ENCODE results near the gene ITLN1.
"Not testable (repeated sequence)": the region's sequence is repeated elsewhere in the genome, so short reads cannot be mapped to it uniquely, and the experiment has no call there.

The ITLN1 gene

DNA sequence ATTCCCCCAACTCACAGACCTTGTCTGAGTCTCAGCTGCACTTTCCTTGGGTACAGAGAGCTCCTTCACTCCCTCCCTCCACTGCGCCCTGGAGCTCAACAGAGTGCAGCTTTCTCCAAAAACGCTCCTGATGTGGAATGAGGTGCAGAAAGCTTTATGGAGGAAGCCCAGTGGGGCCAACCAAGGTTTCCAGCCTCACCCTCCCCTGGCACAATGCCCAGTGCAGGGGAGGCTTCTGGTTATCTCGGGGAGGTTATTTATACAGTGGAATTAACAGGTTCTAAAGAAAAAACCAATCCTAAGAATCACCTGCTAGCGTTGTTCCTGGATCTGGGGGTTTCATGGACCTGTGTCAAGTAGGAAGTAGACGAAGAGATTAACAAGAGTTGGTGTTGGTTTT, at the start of gene ITLN1:
ITLN1 (minus strand) TSS at position 139 of the 400 bp plus-strand sequence. CDS start 303 bp downstream, outside the sequence.
- DNase-seq (ENCODE audit: low read depth in 2 of 2) = no peak

DNA sequence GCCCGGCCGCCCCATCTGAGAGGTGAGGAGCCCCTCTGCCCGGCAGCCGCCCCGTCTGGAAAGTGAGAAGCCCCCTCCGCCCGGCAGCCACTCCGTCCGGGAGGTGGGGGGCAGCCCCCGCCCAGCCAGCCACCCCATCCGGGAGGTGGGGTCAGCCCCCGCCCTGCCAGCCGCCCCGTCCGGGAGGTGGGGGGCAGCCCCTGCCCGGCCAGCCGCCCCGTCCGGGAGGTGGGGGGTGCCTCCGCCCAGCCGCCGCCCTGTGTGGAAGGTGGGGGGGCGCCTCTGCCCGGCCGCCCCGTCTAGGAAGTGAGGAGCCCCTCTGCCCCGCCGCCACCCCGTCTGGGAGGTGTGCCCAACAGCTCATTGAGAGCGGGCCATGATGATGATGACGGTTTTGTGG, 48.3 kb upstream of the ITLN1 start:
- not testable (repeated sequence) for DNase-seq (ENCODE audit: low read depth in 2 of 2)

DNA sequence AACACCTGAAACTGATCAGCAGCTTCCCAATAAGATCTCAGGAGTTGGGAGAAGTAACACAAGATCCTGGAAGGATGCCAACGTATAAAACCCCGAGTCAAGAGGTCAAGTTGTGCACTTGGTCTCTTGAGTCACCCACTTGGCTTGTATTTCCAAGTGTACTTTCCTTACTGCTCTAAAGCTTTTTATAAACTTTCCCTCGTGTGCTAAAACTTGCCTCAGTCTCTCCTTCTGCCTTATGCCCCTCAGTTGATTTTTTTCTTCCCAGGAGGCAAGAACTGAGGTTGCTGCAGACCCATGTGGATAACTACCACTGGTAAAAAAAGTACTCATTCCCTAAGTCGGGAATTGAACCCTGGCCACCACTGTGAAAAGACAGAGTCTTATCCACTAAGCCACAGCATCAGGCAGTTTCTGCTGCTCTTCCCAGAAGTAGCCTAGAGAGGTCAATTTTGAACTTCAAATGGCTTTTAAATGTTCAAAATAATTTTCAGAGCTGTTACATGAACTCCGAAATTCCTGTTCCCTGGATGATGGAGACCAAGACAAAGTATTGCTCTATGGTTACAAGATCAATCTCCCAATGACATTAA, 40.8 kb upstream of the ITLN1 start:
- DNase-seq (ENCODE audit: low read depth in 2 of 2) = no peak

DNA sequence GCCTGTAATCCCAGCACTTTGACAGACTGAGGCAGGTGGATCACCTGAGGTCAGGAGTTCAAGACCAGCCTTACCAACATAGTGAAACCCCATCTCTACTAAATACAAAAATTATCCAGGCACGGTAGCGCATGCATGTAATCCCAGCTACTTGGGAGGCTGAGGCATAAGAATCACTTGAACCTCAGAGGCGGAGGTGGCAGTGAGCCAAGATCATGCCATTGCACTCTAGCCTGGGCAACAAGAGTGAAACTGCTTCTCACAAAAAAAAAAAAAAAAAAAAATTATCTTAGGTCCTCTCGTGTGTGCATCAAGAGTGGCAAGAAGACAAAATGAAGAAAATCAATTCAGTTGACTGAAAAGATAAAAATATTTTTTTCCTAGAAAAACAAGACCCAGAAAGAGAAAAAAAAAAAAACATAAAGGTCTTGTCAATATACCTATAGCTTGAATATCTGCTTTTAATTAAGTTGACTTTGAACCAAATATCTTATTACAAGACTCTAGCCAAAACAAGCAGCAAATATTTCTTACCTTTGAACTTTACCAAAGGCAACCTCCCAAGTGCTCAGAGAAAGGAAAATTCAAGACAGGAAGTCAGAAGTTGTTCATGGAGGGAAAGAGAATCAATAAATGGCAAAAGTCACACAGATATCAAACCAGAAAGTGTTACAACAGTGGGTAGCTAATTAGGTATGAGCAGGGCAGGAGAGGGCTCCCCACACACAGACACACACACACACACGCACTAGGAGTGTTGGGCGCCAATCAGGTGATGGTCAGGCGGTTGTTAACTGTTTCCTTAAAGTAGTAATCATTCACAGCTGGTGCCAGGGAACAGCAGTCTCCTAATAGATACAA, 40.0 kb upstream of the ITLN1 start:
- DNase-seq (ENCODE audit: low read depth in 2 of 2) = no peak

DNA sequence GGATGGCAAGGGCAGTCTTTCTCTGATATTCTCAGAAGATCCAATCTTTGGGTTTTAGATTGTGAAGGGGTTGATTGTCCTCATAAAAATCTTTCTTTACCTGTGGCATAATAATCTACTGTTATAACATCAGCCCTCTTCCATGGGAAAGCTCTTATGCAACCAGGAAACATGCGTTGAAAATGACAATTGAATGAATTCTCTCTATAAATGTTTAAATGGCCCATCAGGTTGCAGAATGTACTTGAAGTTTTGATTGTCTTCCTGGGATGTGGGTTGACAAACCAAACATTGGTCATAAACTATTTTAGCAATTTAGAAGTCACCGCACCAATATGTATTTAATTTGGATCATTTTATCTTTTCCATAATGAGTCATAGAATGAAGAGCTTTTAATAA, 31.7 kb upstream of the ITLN1 start:
- no peak for DNase-seq (ENCODE audit: low read depth in 2 of 2)

- DNase-seq (ENCODE audit: low read depth in 2 of 2) = not testable (repeated sequence)
Measured at GRCh38 chr1:160913229-160913628, 28.2 kb upstream of the ITLN1 start.

DNA sequence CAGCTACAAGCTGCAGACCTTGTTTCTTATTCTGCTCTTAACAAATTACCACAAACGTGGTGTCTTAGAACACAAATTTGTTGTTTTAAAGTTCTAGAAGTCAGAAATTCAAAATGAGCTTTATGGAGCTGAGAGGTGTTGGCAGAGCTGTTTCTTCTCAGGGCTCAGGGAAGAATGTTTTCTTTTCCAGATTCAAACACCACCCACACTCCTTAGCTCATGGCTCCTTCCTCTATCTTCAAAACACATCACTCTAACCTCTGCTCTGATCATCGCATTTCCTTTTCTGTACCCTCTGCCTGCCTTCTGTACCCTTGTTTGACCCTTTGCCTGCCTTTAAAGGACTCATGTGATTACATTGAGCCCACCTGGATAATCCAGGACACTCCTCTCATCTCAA, 26.9 kb upstream of the ITLN1 start:
- DNase-seq (ENCODE audit: low read depth in 2 of 2) = no peak

DNA sequence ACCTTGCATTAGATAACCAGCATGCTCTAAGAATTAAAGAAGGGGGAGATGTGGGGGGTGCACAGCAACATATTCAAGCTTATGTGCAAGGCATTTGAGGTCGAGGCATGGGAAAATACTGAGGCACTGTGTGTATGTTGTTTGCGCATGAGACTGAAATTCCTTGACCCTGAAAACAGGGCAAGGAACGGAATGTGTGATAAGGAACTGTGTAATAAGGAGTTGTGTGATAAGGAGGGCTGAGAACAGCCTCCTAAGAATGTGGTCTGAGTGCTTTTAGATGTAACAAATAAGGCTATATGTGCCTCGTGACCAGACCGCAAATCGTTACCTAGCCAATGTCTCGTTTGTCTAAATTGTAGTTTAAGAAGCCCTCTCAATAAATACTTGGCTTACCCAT, 26.5 kb upstream of the ITLN1 start:
- DNase-seq (ENCODE audit: low read depth in 2 of 2) = no peak

DNA sequence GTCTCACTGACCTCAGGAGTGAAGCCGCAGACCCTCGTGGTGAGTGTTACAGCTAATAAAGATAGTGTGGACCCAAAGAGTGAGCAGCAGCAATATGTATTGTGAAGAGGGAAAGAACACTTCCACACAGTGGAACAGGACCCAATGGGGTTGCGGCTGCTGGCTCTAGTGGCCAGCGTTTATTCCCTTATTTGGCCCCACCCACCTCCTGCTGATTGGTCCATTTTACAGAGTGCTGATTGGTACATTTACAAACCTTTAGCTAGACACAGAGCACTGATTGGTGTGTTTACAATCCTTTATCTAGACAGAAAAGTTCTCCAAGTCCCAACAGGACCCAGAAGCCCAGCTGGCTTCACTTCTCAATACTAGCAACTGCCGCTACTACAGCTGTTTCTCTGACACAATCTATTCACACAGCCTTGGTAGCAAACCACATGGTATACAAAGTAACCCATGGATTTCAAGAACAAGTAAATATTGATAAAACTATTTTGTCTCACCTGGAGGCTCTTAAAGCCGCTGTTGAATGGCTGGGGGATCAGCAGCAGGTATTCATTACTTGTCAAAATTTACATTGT, 25.3 kb upstream of the ITLN1 start:
- DNase-seq (ENCODE audit: low read depth in 2 of 2) = no peak

DNA sequence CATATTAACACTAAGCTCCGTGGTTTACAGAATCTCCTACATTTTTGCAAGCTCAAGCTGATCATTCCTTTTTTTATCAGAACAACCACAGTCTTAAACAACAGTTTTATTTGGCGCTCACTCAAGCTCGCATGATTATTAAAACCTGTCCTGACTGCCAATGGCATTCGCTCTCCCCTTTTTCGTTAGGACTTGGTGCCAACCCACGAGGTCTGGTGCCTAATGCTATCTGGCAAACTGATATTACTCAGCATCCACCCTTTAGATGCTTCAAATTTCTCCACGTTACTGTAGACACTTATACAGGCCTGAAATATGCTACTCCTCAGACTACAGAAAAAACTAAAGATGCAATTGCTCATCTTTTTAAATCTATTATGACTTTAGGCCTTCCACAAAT, 23.0 kb upstream of the ITLN1 start:
- no peak for DNase-seq (ENCODE audit: low read depth in 2 of 2)

- no peak for DNase-seq (ENCODE audit: low read depth in 2 of 2)
Measured at GRCh38 chr1:160905617-160905989, 20.6 kb upstream of the ITLN1 start.

DNA sequence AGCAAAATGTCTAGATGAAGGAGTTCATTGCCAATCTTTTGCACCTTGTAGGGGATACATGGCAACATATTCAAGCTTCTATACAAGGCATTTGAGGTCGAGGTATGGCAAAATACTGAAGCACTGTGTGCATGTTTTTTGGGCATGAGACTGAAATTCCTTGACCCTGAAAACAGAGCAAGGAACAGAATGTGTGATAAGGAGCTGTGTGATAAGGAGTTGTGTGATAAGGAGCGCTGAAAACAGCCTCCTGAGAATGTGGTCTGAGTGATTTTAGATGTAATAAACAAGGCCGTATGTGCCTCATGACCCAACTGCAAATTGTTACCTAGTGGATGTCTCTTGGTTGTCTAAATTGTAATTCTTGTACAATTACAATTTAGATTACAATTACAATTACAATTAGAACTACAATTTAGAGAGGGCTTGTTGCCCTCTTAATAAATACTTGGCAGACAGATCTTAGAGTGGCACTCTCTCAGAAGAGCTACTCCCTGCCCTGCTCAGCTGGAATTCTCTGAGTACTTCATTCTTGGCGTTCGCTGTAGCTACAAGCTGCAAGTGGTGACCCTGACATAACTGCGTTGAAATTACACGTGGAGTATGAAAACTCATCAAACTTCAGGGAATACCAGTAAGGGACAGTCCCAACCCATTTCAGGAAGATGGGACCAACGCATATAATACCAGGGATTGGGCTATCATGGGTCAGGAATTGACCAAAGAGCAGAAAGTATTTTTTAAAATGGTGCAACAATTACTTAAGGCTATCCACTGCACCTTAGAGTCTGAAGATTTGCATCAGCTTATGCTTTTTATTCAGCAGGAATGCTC, 20.0 kb upstream of the ITLN1 start:
- DNase-seq (ENCODE audit: low read depth in 2 of 2) = no peak

GRCh38 chr1:160902251-160902650, 17.3 kb upstream of the ITLN1 start:
- DNase-seq (ENCODE audit: low read depth in 2 of 2) = not testable (repeated sequence)

GRCh38 chr1:160901768-160902167, 16.8 kb upstream of the ITLN1 start:
- no peak for DNase-seq (ENCODE audit: low read depth in 2 of 2)

DNA sequence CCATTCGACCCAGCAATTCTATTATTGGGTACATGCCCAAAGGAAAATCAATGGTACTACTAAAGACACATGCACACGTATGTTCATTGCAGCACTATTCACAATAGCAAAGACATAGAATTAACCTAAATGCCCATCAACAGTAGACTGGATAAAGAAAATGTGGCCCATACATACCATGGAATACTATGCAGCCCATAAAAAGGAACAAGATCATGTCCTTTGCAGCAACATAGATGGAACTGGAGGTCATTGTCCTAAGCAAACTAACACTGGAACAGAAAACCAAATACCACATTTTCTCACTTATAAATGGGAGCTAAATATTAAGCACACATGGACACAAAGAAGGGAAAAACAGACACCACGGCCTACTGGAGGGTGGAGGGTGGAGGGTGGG, 15.7 kb upstream of the ITLN1 start:
- not testable (repeated sequence) for DNase-seq (ENCODE audit: low read depth in 2 of 2)

GRCh38 chr1:160894368-160895135, 9.6 kb upstream of the ITLN1 start:
- DNase-seq (ENCODE audit: low read depth in 2 of 2) = not testable (repeated sequence)

GRCh38 chr1:160891474-160891873, 6.5 kb upstream of the ITLN1 start:
- no peak for DNase-seq (ENCODE audit: low read depth in 2 of 2)

DNA sequence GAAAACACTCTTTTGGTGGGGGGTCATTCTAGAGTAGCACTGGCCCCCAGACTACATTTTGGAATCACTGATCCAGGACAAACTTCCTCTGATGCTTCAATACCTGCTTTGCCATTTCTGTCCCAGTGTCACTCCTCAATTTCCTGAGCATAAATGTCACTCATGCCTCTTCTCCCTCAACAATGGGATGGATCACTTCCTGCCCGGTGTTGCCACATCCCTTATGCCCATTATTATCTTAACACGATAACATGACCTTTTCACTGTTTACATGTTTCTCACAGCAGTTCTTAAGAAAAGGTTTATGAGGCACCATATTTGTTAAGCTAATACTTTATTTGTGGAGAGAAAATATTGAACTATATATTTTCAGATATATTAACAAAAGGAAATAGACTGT, 3.9 kb upstream of the ITLN1 start:
- no peak for DNase-seq (ENCODE audit: low read depth in 2 of 2)

- no peak for DNase-seq (ENCODE audit: low read depth in 2 of 2)
Measured at GRCh38 chr1:160887071-160887470, 2.1 kb upstream of the ITLN1 start.

DNA sequence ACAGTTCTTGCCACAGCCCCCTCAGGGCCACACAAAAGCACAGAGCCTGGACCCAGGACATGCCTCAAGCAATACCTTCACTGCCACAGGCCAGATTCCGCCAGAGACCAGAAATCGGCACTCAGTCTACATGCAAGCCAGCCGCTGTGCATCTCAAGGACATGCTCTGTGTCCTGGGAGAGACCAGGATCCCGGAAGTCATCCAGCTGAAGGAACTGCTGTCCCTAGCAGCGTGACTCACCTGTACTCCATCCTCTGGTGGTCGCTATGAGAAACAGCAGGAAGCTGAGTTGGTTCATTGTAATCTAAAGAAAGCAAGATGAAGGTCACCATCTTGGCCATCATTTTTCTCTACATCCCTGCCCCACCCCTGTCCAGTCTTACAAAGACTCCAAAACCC, 401 bp downstream of the ITLN1 start:
- DNase-seq (ENCODE audit: low read depth in 2 of 2) = no peak

Measured in stimulated activated CD8-positive, alpha-beta memory T cell treated with anti-CD3 and anti-CD28 coated beads, Interleukin-15, amount 100 ng/mL, for 48 hours (primary cell).